K562 treated with DMSO at 1 percent for 12 hours (cell line): ENCODE results near the gene LY6G6D. TPM values are rescaled to one million over a fixed set of nuclear protein-coding genes. Genes with fewer than 3 reads are reported as not detected.

Source experiments
- total RNA-seq: library from RNA; unstranded; fragments of 300-600 nt; gene quantifications from 2 replicates; pipeline ENCODE4 v1.2.3, GENCODE V29; 2022; ENCODE audit not compliant: insufficient read depth

Gene LY6G6D
- total RNA-seq, 1 experiment from 2014 or later, result not detected

Other genes with a start within 250 kb of the LY6G6D start
- 19.2 and 35.6 TPM in 2 replicates for gene MICB, start 217.2 kb upstream of the LY6G6D start, total RNA-seq
- not detected in 2 replicates for gene MCCD1, start 186.4 kb upstream of the LY6G6D start, total RNA-seq
- 110 and 208 TPM in 2 replicates for gene DDX39B, start 173.3 kb upstream of the LY6G6D start, total RNA-seq
- not detected in 2 replicates for gene ATP6V1G2, start 168.7 kb upstream of the LY6G6D start, total RNA-seq
- 65.2 and 74.9 TPM in 2 replicates for gene NFKBIL1, start 167.7 kb upstream of the LY6G6D start, total RNA-seq
- 1.2 TPM in 1 of 2 replicates, not detected in the other for gene LTA, start 143.1 kb upstream of the LY6G6D start, total RNA-seq
- not detected in 2 replicates for gene TNF, start 139.8 kb upstream of the LY6G6D start, total RNA-seq
- gene LTB, start 132.9 kb upstream of the LY6G6D start, total RNA-seq, result 1.1 TPM in 1 of 2 replicates, not detected in the other
- gene LST1, start 129.1 kb upstream of the LY6G6D start, total RNA-seq, result 3.7 and 5.1 TPM in 2 replicates
- gene NCR3, start 122.3 kb upstream of the LY6G6D start, total RNA-seq, result 2.2 TPM in 1 of 2 replicates, not detected in the other
- gene AIF1, start 100.1 kb upstream of the LY6G6D start, total RNA-seq, result 8.8 and 20.6 TPM in 2 replicates
- gene PRRC2A, start 94.6 kb upstream of the LY6G6D start, total RNA-seq, result 149 and 261 TPM in 2 replicates
- gene BAG6, start 62.7 kb upstream of the LY6G6D start, total RNA-seq, result 285 and 425 TPM in 2 replicates
- 3.6 and 14.1 TPM in 2 replicates for gene APOM, start 59.5 kb upstream of the LY6G6D start, total RNA-seq
- 22.4 and 35.6 TPM in 2 replicates for gene C6orf47, start 54.6 kb upstream of the LY6G6D start, total RNA-seq
- gene GPANK1, start 50.4 kb upstream of the LY6G6D start, total RNA-seq, result 48.9 and 50.1 TPM in 2 replicates
- 524 and 598 TPM in 2 replicates for gene CSNK2B, start 49.3 kb upstream of the LY6G6D start, total RNA-seq
- 2.1 and 12.9 TPM in 2 replicates for gene LY6G5B, start 45.4 kb upstream of the LY6G6D start, total RNA-seq
- gene LY6G5C, start 34.3 kb upstream of the LY6G6D start, total RNA-seq, result not detected in 2 replicates
- gene ABHD16A, start 12.0 kb upstream of the LY6G6D start, total RNA-seq, result 80.3 and 103 TPM in 2 replicates
- not detected in 2 replicates for gene LY6G6F, start 8.5 kb upstream of the LY6G6D start, total RNA-seq
- gene LY6G6C, start 6.4 kb downstream of the LY6G6D start, total RNA-seq, result not detected in 2 replicates
- not detected in 2 replicates for gene MPIG6B, start 8.0 kb downstream of the LY6G6D start, total RNA-seq
- gene DDAH2, start 14.0 kb downstream of the LY6G6D start, total RNA-seq, result 45.6 and 57.2 TPM in 2 replicates
- gene CLIC1, start 21.2 kb downstream of the LY6G6D start, total RNA-seq, result 1,195 and 1,297 TPM in 2 replicates
- 14.8 and 39.6 TPM in 2 replicates for gene MSH5, start 24.7 kb downstream of the LY6G6D start, total RNA-seq
- 6.8 and 8.2 TPM in 2 replicates for gene SAPCD1, start 47.3 kb downstream of the LY6G6D start, total RNA-seq
- 1.5 and 6.2 TPM in 2 replicates for gene VWA7, start 62.0 kb downstream of the LY6G6D start, total RNA-seq
- 86.3 and 98.8 TPM in 2 replicates for gene VARS1, start 80.4 kb downstream of the LY6G6D start, total RNA-seq
- gene LSM2, start 91.6 kb downstream of the LY6G6D start, total RNA-seq, result 150 and 173 TPM in 2 replicates
- 3.4 and 6.2 TPM in 2 replicates for gene HSPA1L, start 99.9 kb downstream of the LY6G6D start, total RNA-seq
- 632 and 775 TPM in 2 replicates for gene HSPA1A, start 100.2 kb downstream of the LY6G6D start, total RNA-seq
- gene HSPA1B, start 112.4 kb downstream of the LY6G6D start, total RNA-seq, result 409 and 626 TPM in 2 replicates
- gene NEU1, start 147.5 kb downstream of the LY6G6D start, total RNA-seq, result 218 and 311 TPM in 2 replicates
- gene SLC44A4, start 163.6 kb downstream of the LY6G6D start, total RNA-seq, result 9.6 and 13.1 TPM in 2 replicates
- 62.9 and 90.8 TPM in 2 replicates for gene EHMT2, start 182.3 kb downstream of the LY6G6D start, total RNA-seq
- 3.8 and 4.7 TPM in 2 replicates for gene ZBTB12, start 186.7 kb downstream of the LY6G6D start, total RNA-seq
- 8.2 and 11.3 TPM in 2 replicates for gene C2, start 212.4 kb downstream of the LY6G6D start, total RNA-seq
- 1.1 TPM in 1 of 2 replicates, not detected in the other for gene CFB, start 230.7 kb downstream of the LY6G6D start, total RNA-seq
- 77.2 and 101 TPM in 2 replicates for gene NELFE, start 243.6 kb downstream of the LY6G6D start, total RNA-seq
- 52.5 and 70.7 TPM in 2 replicates for gene SKIC2, start 243.8 kb downstream of the LY6G6D start, total RNA-seq